CD8-positive, alpha-beta memory T cell (primary cell): ENCODE measurements around the gene COL25A1. TPM values are rescaled to one million over a fixed set of nuclear protein-coding genes. Genes with fewer than 3 reads are reported as not detected.

Experiments
- CTCF ChIA-PET: fragments of 350-600 bp; sonication (Branson Sonifier 250); formaldehyde crosslinking; loops from one replicate; lab custom pipeline; 2021; ENCODE audit warnings: antibody characterized with exemption; lab: Charles Lee
- POLR2A ChIA-PET: fragments of 350-600 bp; sonication (Branson Sonifier 250); formaldehyde crosslinking; loops from one replicate; lab custom pipeline; 2021; ENCODE audit warnings: antibody characterized with exemption; lab: Charles Lee
- DNase-seq, 5 donors: peaks; one replicate each; pipeline versions ENCODE4 v3.0.0 to v3.0.0-alpha.2; 2020 to 2022; ENCODE audit warnings: mixed read lengths in 1 of 5
- H3K27ac ChIP-seq: one replicate; pipeline ENCODE4 v1.7.0; 2013; ENCODE audit warnings: low read depth, mild to moderate bottlenecking, low read length, moderate library complexity
- H3K27me3 ChIP-seq: 2 replicates; pipeline ENCODE4 v1.7.0; 2013; ENCODE audit warnings: low read length, mild to moderate bottlenecking; ENCODE audit not compliant: insufficient read depth, poor library complexity, severe bottlenecking
- H3K36me3 ChIP-seq: 2 replicates; pipeline ENCODE4 v1.7.0; 2013; ENCODE audit warnings: mild to moderate bottlenecking, low read length, moderate library complexity; ENCODE audit not compliant: insufficient read depth
- H3K4me1 ChIP-seq: 2 replicates; pipeline ENCODE4 v1.7.0; 2013; ENCODE audit warnings: mild to moderate bottlenecking, low read length, moderate library complexity; ENCODE audit not compliant: insufficient read depth
- H3K4me3 ChIP-seq: 2 replicates; pipeline ENCODE4 v1.7.0; 2013; ENCODE audit warnings: mild to moderate bottlenecking, low read length
- H3K9me3 ChIP-seq: 2 replicates; pipeline ENCODE4 v1.7.0; 2013; ENCODE audit warnings: mild to moderate bottlenecking, low read length
- H3K27ac Mint-ChIP-seq, 8 donors: one replicate each; pipeline ENCODE4 v1.8.0; 2020 to 2021; ENCODE audit warnings: mixed read lengths in 8 of 8, mild to moderate bottlenecking in 6 of 8, inconsistent platforms in 3 of 8, moderate library complexity in 3 of 8
- H3K27me3 Mint-ChIP-seq, 2 donors: one replicate each; pipeline ENCODE4 v1.8.0; 2020 to 2021; ENCODE audit warnings: mixed read lengths in 2 of 2, mild to moderate bottlenecking in 1 of 2, moderate library complexity in 1 of 2
- H3K36me3 Mint-ChIP-seq, 3 donors: one replicate each; pipeline ENCODE4 v1.8.0; 2020 to 2021; ENCODE audit warnings: mixed read lengths in 3 of 3, inconsistent platforms in 1 of 3, mild to moderate bottlenecking in 1 of 3
- H3K4me1 Mint-ChIP-seq, 3 donors: one replicate each; pipeline ENCODE4 v1.8.0; 2020 to 2021; ENCODE audit warnings: mixed read lengths in 3 of 3, inconsistent platforms in 1 of 3, mild to moderate bottlenecking in 1 of 3
- H3K4me3 Mint-ChIP-seq, 7 donors: one replicate each; pipeline ENCODE4 v1.8.0; 2020 to 2021; ENCODE audit warnings: mixed read lengths in 7 of 7, mild to moderate bottlenecking in 6 of 7, moderate library complexity in 4 of 7, inconsistent platforms in 2 of 7
- H3K9me3 Mint-ChIP-seq, 5 donors: one replicate each; pipeline ENCODE4 v1.8.0; 2020 to 2022; ENCODE audit warnings: mixed read lengths in 5 of 5, mild to moderate bottlenecking in 3 of 5, moderate library complexity in 2 of 5, inconsistent platforms in 1 of 5
- polyA plus RNA-seq: library from polyadenylated mRNA; unstranded; fragments of 300-500 nt; fragmentation: Illumina TruSeq; gene quantifications from one replicate; pipeline ENCODE4 v1.2.3, GENCODE V29; 2021
- total RNA-seq, 2 experiments: library from RNA; stranded (reverse); gene quantifications; one replicate each; pipeline ENCODE4 v1.2.3, GENCODE V29; 2021

The COL25A1 gene
- total and polyA plus RNA-seq, 3 experiments from 2014 or later, result not detected

DNA sequence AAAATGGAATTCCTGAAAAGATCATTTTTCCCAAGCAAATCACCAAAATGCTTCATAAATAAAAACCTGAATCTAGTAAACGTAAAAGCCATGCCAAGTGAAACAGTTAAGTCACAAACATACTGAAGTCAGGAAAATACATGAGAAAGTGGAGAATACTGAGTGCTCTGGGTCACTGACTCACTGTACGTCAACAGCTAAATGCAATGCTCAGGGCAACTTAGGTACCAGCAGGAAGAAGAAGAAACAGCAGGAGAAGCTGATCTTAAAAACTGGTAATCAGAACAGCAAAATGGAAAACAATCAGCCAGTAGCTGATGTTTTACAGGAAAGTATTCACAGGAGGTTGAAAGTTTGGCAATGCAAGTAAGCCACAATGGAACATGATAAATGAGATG, 287.0 kb downstream of the COL25A1 start:
- Histone ChIP-seq H3K27ac (no peak overlapping the region), H3K4me3 (no peak overlapping the region), H3K9me3 (no peaks in the 10 kb centered on the region), H3K4me1 (no peaks in the 10 kb centered on the region), H3K27me3 (no peaks in the 10 kb centered on the region), H3K36me3 (no peaks in the 10 kb centered on the region)
- no peak for DNase-seq
- H3K4me3 Mint-ChIP-seq, result no peak overlapping the region
- peaks cover 0 to 5% (median 0%) of the 10 kb centered on the region in 5 donors for H3K9me3 Mint-ChIP-seq
- H3K4me1 Mint-ChIP-seq, result no peaks in the 10 kb centered on the region
- ChIA-PET CTCF (no interaction called here), POLR2A (no interaction called here)
- no peaks in the 10 kb centered on the region for H3K36me3 Mint-ChIP-seq
- no peak overlapping the region for H3K27ac Mint-ChIP-seq
- peaks cover 5 to 11% of the 10 kb centered on the region in 2 donors for H3K27me3 Mint-ChIP-seq

DNA sequence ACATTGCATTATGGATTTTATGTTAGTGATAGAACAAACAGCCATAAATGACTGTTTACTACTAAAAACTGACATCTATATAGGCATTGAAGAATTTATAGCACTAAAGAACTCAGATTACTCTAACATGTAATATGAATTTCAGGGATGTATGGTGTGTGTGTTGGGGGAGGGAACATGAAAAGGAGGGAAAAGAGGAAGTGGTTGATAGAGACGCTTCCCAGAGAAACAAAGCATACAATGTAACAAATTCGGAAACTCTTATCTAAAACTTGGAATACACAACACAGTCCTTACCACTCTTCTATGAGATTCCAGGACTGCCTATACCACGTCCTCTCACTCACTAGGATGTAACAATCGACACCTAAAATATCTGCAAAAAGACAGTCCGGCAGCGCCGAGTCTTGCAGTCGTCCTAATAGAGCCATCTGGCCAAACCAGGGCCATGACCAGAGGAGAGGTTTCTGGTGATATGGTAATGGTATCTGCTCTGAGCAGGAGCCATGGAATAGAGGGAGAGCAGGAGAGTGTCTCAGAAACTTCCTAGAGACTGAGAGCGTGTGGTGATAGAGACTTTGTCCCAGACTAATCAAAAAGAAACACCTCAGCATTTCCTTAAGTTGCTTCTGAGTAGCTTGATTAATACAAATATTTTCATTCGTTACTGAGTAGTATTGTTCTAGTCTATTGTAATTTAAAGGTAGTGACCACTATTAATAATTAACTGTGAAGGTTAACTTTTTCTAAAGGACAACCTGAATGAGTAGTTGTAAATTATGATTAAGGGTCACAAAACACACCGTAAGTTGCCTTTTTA, 287.7 kb downstream of the COL25A1 start:
- H3K4me3 ChIP-seq, result peak overlapping the region; percentile 15
- peaks cover 0 to 4% (median 0%) of the 10 kb centered on the region in 5 donors for H3K9me3 Mint-ChIP-seq
- no peaks in the 10 kb centered on the region for H3K4me1 ChIP-seq
- no peaks in the 10 kb centered on the region for H3K36me3 ChIP-seq
- no peaks in the 10 kb centered on the region for H3K9me3 ChIP-seq
- H3K27me3 Mint-ChIP-seq, result peaks cover 5 to 11% of the 10 kb centered on the region in 2 donors
- H3K27ac Mint-ChIP-seq, result no peak overlapping the region
- H3K4me1 Mint-ChIP-seq, result no peaks in the 10 kb centered on the region
- ChIA-PET POLR2A (no interaction called here), CTCF (no interaction called here)
- no peaks in the 10 kb centered on the region for H3K27me3 ChIP-seq
- DNase-seq, result no peak
- H3K27ac ChIP-seq, result no peak overlapping the region
- no peaks in the 10 kb centered on the region for H3K36me3 Mint-ChIP-seq
- no peak overlapping the region for H3K4me3 Mint-ChIP-seq

DNA sequence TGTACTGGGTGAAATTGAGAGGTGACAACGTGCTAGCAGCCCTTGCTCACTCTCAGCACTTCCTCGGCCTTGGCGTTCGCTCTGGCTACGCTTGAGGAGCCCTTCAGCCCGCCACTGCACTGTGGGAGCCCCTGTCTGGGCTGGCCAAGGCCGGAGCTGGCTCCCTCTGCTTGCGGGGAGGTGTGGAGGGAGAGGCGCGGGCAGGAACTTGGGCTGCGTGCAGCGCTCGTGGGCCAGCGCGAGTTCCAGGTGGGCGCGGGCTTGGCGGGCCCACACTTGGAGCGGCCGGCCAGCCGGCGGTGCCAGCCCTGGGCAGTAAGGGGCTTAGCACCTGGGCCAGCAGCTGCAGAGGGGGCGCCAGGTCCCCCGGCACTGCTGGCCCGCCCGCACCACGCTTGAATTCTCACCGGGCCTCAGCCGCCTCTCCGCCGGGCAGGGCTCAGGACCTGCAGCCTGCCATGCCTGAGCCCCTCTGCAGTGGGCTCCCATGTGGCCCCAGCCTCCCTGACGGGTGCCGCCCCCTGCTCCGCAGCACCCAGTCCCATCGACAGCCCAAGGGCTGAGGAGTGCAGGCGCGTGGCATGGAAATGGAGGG, 290.1 kb downstream of the COL25A1 start:
- Mint-ChIP-seq H3K27ac (no peak overlapping the region), H3K27me3 (peaks cover 5 to 11% of the 10 kb centered on the region in 2 donors), H3K4me3 (no peak overlapping the region), H3K9me3 (no peaks in the 10 kb centered on the region), H3K36me3 (no peaks in the 10 kb centered on the region), H3K4me1 (no peaks in the 10 kb centered on the region)
- ChIA-PET CTCF (no interaction called here), POLR2A (no interaction called here)
- Histone ChIP-seq H3K36me3 (no peaks in the 10 kb centered on the region), H3K4me3 (no peak overlapping the region), H3K4me1 (no peaks in the 10 kb centered on the region), H3K27ac (no peak overlapping the region), H3K9me3 (no peaks in the 10 kb centered on the region), H3K27me3 (no peaks in the 10 kb centered on the region)
- DNase-seq, result no peak

DNA sequence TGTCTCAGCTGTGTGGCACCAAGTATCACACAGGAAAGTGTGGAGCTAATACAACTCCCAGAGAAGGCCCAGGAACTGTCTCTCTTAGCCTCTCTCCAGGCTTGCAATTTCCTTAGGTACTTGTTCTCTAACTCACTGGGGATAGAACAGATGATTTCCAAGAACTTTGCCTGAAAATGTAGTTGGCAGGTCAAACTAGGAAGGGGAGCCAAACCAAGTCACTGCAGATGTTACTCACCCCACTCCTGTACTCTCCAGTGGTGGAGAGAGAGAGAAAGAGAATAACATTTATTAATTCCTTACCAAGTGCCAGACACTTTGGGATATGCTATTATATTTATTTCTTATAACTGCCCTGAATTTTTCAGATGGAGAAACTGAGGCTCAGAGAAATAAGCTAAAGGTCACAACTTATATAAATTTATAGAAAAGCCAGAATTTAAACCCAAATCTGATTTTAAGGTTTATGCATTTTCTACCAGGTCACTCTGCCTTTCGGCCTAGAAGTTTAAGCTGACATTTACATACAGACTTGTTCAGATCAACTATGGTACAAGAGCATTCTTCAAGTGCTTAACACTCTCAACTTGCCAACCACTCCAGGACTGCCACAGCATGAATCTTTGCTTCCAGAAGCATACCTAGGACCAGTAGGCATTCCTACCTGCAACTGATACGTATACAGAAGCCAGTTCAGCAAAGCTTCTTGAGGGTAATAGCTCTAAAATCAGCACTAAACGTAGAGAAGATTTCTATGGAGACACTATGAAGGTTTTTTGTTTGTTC, 291.0 kb downstream of the COL25A1 start:
- Histone ChIP-seq H3K4me1 (no peaks in the 10 kb centered on the region), H3K27ac (no peak overlapping the region), H3K27me3 (no peaks in the 10 kb centered on the region), H3K36me3 (no peaks in the 10 kb centered on the region), H3K4me3 (no peak overlapping the region), H3K9me3 (no peaks in the 10 kb centered on the region)
- H3K36me3 Mint-ChIP-seq, result no peaks in the 10 kb centered on the region
- no peak for DNase-seq
- ChIA-PET CTCF (no interaction called here), POLR2A (no interaction called here)
- no peaks in the 10 kb centered on the region for H3K4me1 Mint-ChIP-seq
- no peak overlapping the region for H3K27ac Mint-ChIP-seq
- H3K4me3 Mint-ChIP-seq, result no peak overlapping the region
- H3K9me3 Mint-ChIP-seq, result no peaks in the 10 kb centered on the region
- peaks cover 5 to 11% of the 10 kb centered on the region in 2 donors for H3K27me3 Mint-ChIP-seq

DNA sequence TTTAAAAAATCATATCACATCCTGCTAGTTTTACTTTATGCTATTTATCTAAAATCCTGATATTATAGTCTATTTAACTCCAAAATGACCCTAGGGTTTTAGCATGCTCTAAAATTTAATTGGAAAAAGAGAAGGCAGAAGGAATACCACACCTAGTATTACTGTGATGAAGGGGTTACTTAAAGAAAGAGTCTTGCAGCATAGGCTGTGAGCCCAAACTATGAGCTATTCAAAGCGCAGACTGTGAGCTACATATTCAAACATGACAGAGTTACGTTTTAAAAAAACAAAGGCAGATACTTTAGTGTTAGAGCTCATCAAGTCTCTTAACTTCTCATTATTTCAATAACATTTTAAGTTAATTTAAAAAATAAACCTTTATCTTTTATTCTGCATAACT, 291.9 kb downstream of the COL25A1 start:
- Histone ChIP-seq H3K4me3 (no peak overlapping the region), H3K27me3 (no peaks in the 10 kb centered on the region), H3K9me3 (no peaks in the 10 kb centered on the region), H3K4me1 (no peaks in the 10 kb centered on the region), H3K36me3 (no peaks in the 10 kb centered on the region), H3K27ac (no peak overlapping the region)
- Mint-ChIP-seq H3K9me3 (no peaks in the 10 kb centered on the region), H3K4me1 (no peaks in the 10 kb centered on the region), H3K27me3 (peaks cover 6 to 10% of the 10 kb centered on the region in 2 donors), H3K27ac (no peak overlapping the region), H3K36me3 (no peaks in the 10 kb centered on the region), H3K4me3 (no peak overlapping the region)
- DNase-seq, result no peak
- ChIA-PET POLR2A (no interaction called here), CTCF (no interaction called here)

DNA sequence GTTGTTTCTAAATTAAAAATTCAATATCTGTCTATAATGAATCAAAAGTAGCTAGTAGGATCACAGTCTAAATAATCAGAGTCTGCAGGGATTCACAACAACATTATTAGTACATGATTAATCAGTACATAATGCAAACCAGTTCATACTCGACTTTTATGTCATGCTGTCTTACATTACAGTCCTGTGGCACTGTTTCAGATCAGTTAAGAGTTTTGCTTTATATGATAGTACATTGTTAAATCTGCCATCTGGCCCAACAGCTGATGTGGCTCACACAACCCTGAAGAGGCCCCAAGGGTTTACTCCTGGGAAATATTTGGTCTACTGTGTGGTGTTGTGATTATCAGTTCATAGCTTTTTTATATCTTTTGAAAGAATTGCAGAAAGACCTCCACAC, 292.5 kb downstream of the COL25A1 start:
- Mint-ChIP-seq H3K4me1 (no peaks in the 10 kb centered on the region), H3K9me3 (no peaks in the 10 kb centered on the region), H3K27ac (no peak overlapping the region), H3K36me3 (no peaks in the 10 kb centered on the region), H3K4me3 (no peak overlapping the region), H3K27me3 (peaks cover 10 to 11% of the 10 kb centered on the region in 2 donors)
- no peaks in the 10 kb centered on the region for H3K27me3 ChIP-seq
- H3K27ac ChIP-seq, result no peak overlapping the region
- no peak overlapping the region for H3K4me3 ChIP-seq
- ChIA-PET CTCF (no interaction called here), POLR2A (no interaction called here)
- DNase-seq, result no peak
- no peaks in the 10 kb centered on the region for H3K36me3 ChIP-seq
- no peaks in the 10 kb centered on the region for H3K4me1 ChIP-seq
- H3K9me3 ChIP-seq, result no peaks in the 10 kb centered on the region

DNA sequence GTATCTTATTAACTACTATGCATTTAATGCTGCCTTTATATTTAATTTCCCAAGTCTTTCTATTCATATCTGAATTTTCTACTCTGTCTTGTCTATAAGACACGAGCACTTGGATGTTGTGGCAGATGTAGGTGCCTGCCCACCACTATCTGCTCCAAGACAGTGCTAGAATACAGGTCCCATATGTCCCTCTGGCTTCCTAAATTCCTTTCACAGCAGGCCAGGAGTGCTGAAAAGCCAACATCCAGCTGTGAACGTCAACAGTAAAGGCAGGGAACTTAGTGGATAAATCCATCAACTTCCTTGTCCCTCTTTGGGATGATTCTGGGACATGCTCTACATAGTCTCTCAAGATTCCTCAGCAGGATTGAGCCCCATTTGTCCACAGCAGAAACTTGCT, 294.5 kb downstream of the COL25A1 start:
- Histone ChIP-seq H3K4me1 (no peaks in the 10 kb centered on the region), H3K27ac (no peak overlapping the region), H3K9me3 (no peaks in the 10 kb centered on the region), H3K36me3 (no peaks in the 10 kb centered on the region), H3K27me3 (no peaks in the 10 kb centered on the region), H3K4me3 (no peak overlapping the region)
- CTCF ChIA-PET, result no interaction called here
- DNase-seq, result no peak
- Mint-ChIP-seq H3K27me3 (peaks cover 3 to 5% of the 10 kb centered on the region in 2 donors), H3K4me3 (no peak overlapping the region), H3K4me1 (no peaks in the 10 kb centered on the region), H3K36me3 (no peaks in the 10 kb centered on the region), H3K27ac (no peak overlapping the region), H3K9me3 (no peaks in the 10 kb centered on the region)
- POLR2A ChIA-PET, result no interaction called here

DNA sequence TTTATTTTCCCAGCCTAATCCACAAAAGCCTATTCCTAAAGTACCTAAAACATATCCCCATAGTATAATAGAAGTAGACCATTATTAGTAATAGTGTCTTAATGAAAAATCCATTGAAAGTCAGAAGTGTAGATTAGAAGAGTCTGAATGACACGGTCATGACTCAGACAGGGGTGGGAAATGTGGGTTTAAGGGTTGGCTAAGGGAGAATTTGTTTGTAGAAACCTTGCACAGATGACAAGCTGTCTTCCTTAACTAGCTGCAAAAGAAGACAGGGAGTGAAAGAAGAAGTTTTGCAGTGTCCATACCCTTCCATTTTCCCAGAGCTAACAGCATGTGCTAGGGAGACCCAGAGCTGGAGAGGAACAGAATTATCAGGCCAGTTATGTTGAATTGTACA, 296.9 kb downstream of the COL25A1 start:
- Mint-ChIP-seq H3K4me1 (no peaks in the 10 kb centered on the region), H3K9me3 (peaks cover 0 to 3% (median 0%) of the 10 kb centered on the region in 5 donors), H3K4me3 (no peak overlapping the region), H3K27me3 (peaks cover 3 to 5% of the 10 kb centered on the region in 2 donors), H3K27ac (no peak overlapping the region), H3K36me3 (peaks cover 0 to 1% (median 0%) of the 10 kb centered on the region in 3 donors)
- ChIA-PET CTCF (no interaction called here), POLR2A (no interaction called here)
- Histone ChIP-seq H3K27me3 (no peaks in the 10 kb centered on the region), H3K36me3 (no peaks in the 10 kb centered on the region), H3K4me1 (no peaks in the 10 kb centered on the region), H3K27ac (no peak overlapping the region), H3K4me3 (no peak overlapping the region), H3K9me3 (no peaks in the 10 kb centered on the region)
- DNase-seq, result no peak
